GM23248 (cell line): ENCODE results near the gene PSMD12. TPM values are rescaled to one million over a fixed set of nuclear protein-coding genes. Genes with fewer than 3 reads are reported as not detected.
A peak's percentile ranks its signal among the peaks of the same experiment; 100 is the strongest.

Experiments used
- DNase-seq: peaks from one replicate; pipeline ENCODE4 v3.0.0-alpha.2; 2015
- H2AFZ ChIP-seq: fragments of 200-600 bp; sonication (generic); 2 replicates; pipeline ENCODE4 v1.6.1; 2016; ENCODE audit warnings: antibody characterized with exemption
- H3F3A ChIP-seq: fragments of 200-600 bp; sonication (generic); 2 replicates; pipeline ENCODE4 v1.6.1; 2016; ENCODE audit warnings: mild to moderate bottlenecking, antibody characterized with exemption, mixed run types; ENCODE audit not compliant: insufficient read depth
- H3K27ac ChIP-seq: fragments of 200-600 bp; sonication (generic); 2 replicates; pipeline ENCODE4 v1.5.1; 2016; ENCODE audit warnings: mild to moderate bottlenecking
- H3K27me3 ChIP-seq: fragments of 200-600 bp; sonication (generic); replicated peaks from 2 replicates; pipeline ENCODE4 v1.6.1; 2016; ENCODE audit warnings: mild to moderate bottlenecking; ENCODE audit not compliant: insufficient read depth
- H3K36me3 ChIP-seq: fragments of 200-600 bp; sonication (generic); 2 replicates; pipeline ENCODE4 v1.6.1; 2016; ENCODE audit warnings: low read depth, mild to moderate bottlenecking
- H3K4me1 ChIP-seq: fragments of 200-600 bp; sonication (generic); 2 replicates; pipeline ENCODE4 v1.6.1; 2016; ENCODE audit warnings: mild to moderate bottlenecking; ENCODE audit not compliant: insufficient read depth
- H3K4me2 ChIP-seq: fragments of 200-600 bp; sonication (generic); one replicate; pipeline ENCODE4 v1.6.1; 2016; ENCODE audit warnings: mild to moderate bottlenecking; ENCODE audit not compliant: unreplicated experiment
- H3K4me3 ChIP-seq: fragments of 200-600 bp; sonication (generic); 2 replicates; pipeline ENCODE4 v1.5.1; 2016; ENCODE audit warnings: mild to moderate bottlenecking
- H3K79me2 ChIP-seq: fragments of 200-600 bp; sonication (generic); 2 replicates; pipeline ENCODE4 v1.6.1; 2016; ENCODE audit warnings: mild to moderate bottlenecking; ENCODE audit not compliant: insufficient read depth
- H3K9ac ChIP-seq: fragments of 200-600 bp; sonication (generic); 2 replicates; pipeline ENCODE4 v1.6.1; 2016; ENCODE audit warnings: mild to moderate bottlenecking
- H3K9me2 ChIP-seq: fragments of 200-600 bp; sonication (generic); 2 replicates; pipeline ENCODE4 v1.6.1; 2016; ENCODE audit warnings: mixed run types, mild to moderate bottlenecking, moderate library complexity; ENCODE audit not compliant: insufficient read depth
- H3K9me3 ChIP-seq: fragments of 200-600 bp; sonication (generic); one replicate; pipeline ENCODE4 v1.6.1; 2017; ENCODE audit warnings: low read depth
- H4K20me1 ChIP-seq: fragments of 200-600 bp; sonication (generic); 2 replicates; pipeline ENCODE4 v1.6.0; 2016; ENCODE audit not compliant: insufficient read depth
- EZH2 ChIP-seq: fragments of 200-600 bp; sonication (generic); IDR thresholded peaks from 2 replicates; pipeline ENCODE4 v1.6.1; 2018; ENCODE audit warnings: antibody characterized with exemption, mild to moderate bottlenecking; ENCODE audit not compliant: insufficient read depth, poor library complexity, severe bottlenecking
- EZH2phosphoT487 ChIP-seq: fragments of 200-600 bp; sonication (generic); IDR thresholded peaks from 2 replicates; pipeline ENCODE4 v1.6.1; 2018; ENCODE audit warnings: antibody characterized with exemption, moderate library complexity, mild to moderate bottlenecking, low read depth; ENCODE audit not compliant: insufficient read depth
- WGBS, 2 experiments: methylation state at CpG; one replicate each; pipeline ENCODE4 v1.1.6; 2015 to 2017; ENCODE audit warnings: low lambda C conversion rate in 2 of 2, low coverage in 1 of 2; ENCODE audit errors: missing lambda C conversion rate in 2 of 2; 5-methylcytosine and 5-hydroxymethylcytosine counted together
- in situ Hi-C: fragments of 300-500 bp; cut with MboI; formaldehyde crosslinking; loops from 2 replicates; pipeline ENCODE4 v1.15.0; 2020
- polyA plus RNA-seq: library from polyadenylated mRNA; unstranded; fragments of >200 nt; fragmentation: Nextera tagmentation; extraction: Ambion mirVana; gene quantifications from 2 replicates; pipeline ENCODE4 v1.2.1, GENCODE V29; 2016
- total RNA-seq: library from RNA; depleted of rRNA; stranded (reverse); fragments of >200 nt; shearing (Covaris generic); gene quantifications from 2 replicates; pipeline ENCODE4 v1.2.3, GENCODE V29; 2014

The PSMD12 gene
- total and polyA plus RNA-seq, 2 experiments from 2014 or later, result 31.9 to 85.3 TPM

DNA sequence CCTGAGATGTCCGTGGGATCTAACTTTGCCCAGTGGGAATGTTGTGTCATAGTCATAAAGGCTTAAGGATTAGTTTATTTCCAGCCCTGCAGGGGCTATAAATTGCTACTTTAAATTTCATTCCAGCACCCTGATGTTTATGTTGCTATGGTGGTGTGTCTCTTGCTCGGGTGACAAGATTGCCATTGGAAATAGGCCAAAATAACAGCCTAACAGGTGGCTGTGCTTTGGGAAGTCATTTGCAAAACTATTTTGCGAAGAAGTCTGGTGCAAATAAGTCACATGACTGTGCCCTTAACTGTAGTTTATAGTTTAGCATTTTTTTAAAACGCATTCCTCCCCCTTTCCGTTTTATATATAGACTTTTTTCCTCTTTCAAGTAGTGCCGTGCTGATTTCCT is 33.8 kb upstream of the PSMD12 start:
- 55 to 58% methylated on average over 6 of the region's 6 CpGs for WGBS, 2 experiments
- no peak overlapping the region for H3K4me2 ChIP-seq

DNA sequence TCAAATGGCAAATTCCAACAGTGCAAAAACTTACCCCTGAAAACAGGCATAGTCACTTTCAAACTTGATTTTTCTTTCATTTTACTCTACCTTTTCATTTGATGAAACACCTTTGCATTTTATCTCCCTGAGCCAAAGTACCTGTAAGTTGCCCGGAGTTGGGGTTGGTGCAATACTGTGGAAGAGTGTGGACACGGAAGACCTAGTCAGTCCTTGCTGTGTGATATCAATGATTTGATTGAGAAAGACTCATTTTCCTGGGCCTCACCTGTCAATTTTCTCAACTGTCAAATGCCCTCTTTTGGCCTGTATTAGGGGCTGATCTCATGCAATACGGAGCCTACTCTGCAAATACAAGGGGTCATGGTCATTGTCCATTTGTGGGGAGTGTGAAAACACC is 33.3 kb upstream of the PSMD12 start:
- no peaks in the 10 kb centered on the region for H3K9me2 ChIP-seq
- no peak overlapping the region for H3K9ac ChIP-seq
- H4K20me1 ChIP-seq, result no peaks in the 10 kb centered on the region
- in situ Hi-C loops, result no loop called here
- no peaks in the 10 kb centered on the region for H3F3A ChIP-seq
- WGBS, 2 experiments, result 98% methylated on average over 3 of the region's 3 CpGs
- peaks cover 93% of the 10 kb centered on the region for H3K79me2 ChIP-seq
- no peak for DNase-seq
- H3K4me2 ChIP-seq, result no peak overlapping the region
- H3K4me3 ChIP-seq, result no peak overlapping the region
- no peaks in the 10 kb centered on the region for H3K27me3 ChIP-seq
- no peak overlapping the region for H2AFZ ChIP-seq
- no peaks in the 10 kb centered on the region for H3K9me3 ChIP-seq
- H3K36me3 ChIP-seq, result no peaks in the 10 kb centered on the region
- no peak overlapping the region for H3K27ac ChIP-seq
- H3K4me1 ChIP-seq, result no peaks in the 10 kb centered on the region
- TF ChIP-seq EZH2phosphoT487 (no peak), EZH2 (no peak)

More for the DNA sequence above, 33.8 kb upstream of the PSMD12 start:
- Histone ChIP-seq H3K4me1 (no peaks in the 10 kb centered on the region), H3K27me3 (no peaks in the 10 kb centered on the region), H3K36me3 (no peaks in the 10 kb centered on the region), H3K79me2 (peaks cover 93% of the 10 kb centered on the region), H3K4me3 (no peak overlapping the region), H3K9ac (no peak overlapping the region), H2AFZ (no peak overlapping the region), H4K20me1 (no peaks in the 10 kb centered on the region), H3K9me2 (no peaks in the 10 kb centered on the region), H3F3A (no peaks in the 10 kb centered on the region), H3K9me3 (no peaks in the 10 kb centered on the region), H3K27ac (no peak overlapping the region)
- in situ Hi-C loops, result no loop called here
- no peak for DNase-seq
- no peak for TF ChIP-seq EZH2phosphoT487
- no peak for TF ChIP-seq EZH2

DNA sequence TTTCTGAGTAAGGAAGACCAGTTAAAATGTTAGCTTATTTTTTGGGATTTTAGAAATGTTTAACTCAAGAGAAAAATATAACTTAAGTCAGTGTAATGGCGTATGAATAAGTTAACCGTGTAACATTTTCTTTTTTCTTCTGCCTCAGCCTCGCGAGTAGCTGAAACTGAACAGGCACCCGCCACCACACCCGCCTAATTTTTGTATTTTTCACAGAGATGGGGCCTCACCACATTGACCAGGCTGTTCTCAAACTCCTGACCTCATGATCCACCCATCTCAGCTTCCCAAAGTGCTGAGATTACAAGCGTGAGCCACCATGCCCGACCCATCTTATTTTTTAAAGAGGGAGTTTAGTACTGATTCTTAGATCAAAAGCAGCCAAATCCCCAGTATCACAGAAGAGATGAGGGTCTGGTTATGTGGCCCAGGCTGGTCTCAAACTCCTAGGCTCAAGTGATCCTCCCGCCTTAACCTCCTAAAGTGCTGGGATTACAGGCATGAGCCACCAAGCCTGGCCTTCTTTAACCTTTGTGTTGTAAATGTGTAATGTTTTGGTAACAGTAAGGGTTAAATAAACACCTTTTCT is 27.5 kb upstream of the PSMD12 start:
- H3K4me3 ChIP-seq, result no peak overlapping the region
- no peak overlapping the region for H3K4me2 ChIP-seq
- TF ChIP-seq EZH2phosphoT487 (no peak), EZH2 (no peak)
- no peaks in the 10 kb centered on the region for H3K27me3 ChIP-seq
- DNase-seq, result no peak
- no peaks in the 10 kb centered on the region for H3K9me2 ChIP-seq
- in situ Hi-C loops, result no loop called here
- H3K36me3 ChIP-seq, result no peaks in the 10 kb centered on the region
- peaks cover 84% of the 10 kb centered on the region for H3K79me2 ChIP-seq
- WGBS, 2 experiments, result 93 to 95% methylated on average over 9 of the region's 9 CpGs
- H3K4me1 ChIP-seq, result peaks cover 14% of the 10 kb centered on the region
- no peak overlapping the region for H3K9ac ChIP-seq
- H4K20me1 ChIP-seq, result no peaks in the 10 kb centered on the region
- H3K9me3 ChIP-seq, result no peaks in the 10 kb centered on the region
- H3F3A ChIP-seq, result peaks cover 37% of the 10 kb centered on the region
- H2AFZ ChIP-seq, result no peak overlapping the region
- no peak overlapping the region for H3K27ac ChIP-seq

DNA sequence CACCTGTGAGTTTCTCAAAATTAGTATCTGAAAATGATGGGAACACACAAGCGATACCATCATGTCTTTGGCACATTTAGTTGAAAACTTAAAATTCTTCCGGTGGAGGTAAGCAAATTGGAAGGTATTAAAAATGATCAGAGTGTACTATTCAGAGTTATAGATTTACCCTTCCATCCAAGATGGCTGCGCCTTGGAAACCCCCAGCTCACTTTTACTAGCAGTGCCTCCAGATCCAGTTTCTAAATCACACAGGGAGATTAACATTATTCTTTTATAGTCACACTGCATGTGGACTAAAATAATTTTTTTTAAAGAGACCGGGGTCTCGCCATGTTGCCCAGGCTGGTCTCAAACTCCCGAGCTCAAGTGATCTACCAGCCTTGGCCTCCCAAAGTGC is 25.7 kb upstream of the PSMD12 start:
- no peak for TF ChIP-seq EZH2
- Histone ChIP-seq H3K4me2 (no peak overlapping the region), H3F3A (peaks cover 37% of the 10 kb centered on the region), H3K9me3 (no peaks in the 10 kb centered on the region), H3K4me3 (no peak overlapping the region), H3K36me3 (no peaks in the 10 kb centered on the region), H3K4me1 (peaks cover 14% of the 10 kb centered on the region), H3K9me2 (no peaks in the 10 kb centered on the region), H2AFZ (no peak overlapping the region), H3K9ac (no peak overlapping the region), H3K27me3 (no peaks in the 10 kb centered on the region), H4K20me1 (no peaks in the 10 kb centered on the region), H3K79me2 (peaks cover 85% of the 10 kb centered on the region), H3K27ac (peak overlapping the region; percentile 81)
- DNase-seq, result no peak
- 93 to 98% methylated on average over 6 of the region's 6 CpGs for WGBS, 2 experiments
- in situ Hi-C loops, result no loop called here
